Measurements from ENCODE around the gene ADORA2A.
A peak's percentile ranks its signal among the peaks of the same experiment; 100 is the strongest.
"Not testable (repeated sequence)": the region's sequence is repeated elsewhere in the genome, so short reads cannot be mapped to it uniquely, and the experiment has no call there.

The ADORA2A gene

GRCh38 chr22:24455751-24456426 is 28.5 kb downstream of the ADORA2A start:
- DNase-seq: no peak

GRCh38 chr22:24457894-24458420 is 30.6 kb downstream of the ADORA2A start:
- DNase-seq: no peak

GRCh38 chr22:24459911-24460310 is 32.5 kb downstream of the ADORA2A start:
- no peak for DNase-seq

- no peak for DNase-seq
Measured at GRCh38 chr22:24460418-24461089, 33.2 kb downstream of the ADORA2A start.

GRCh38 chr22:24463071-24463760 is 35.8 kb downstream of the ADORA2A start:
- DNase-seq: no peak

GRCh38 chr22:24465566-24465965 is 38.2 kb downstream of the ADORA2A start:
- no peak for DNase-seq

- DNase-seq: no peak
Measured at GRCh38 chr22:24465975-24466374, 38.6 kb downstream of the ADORA2A start.

GRCh38 chr22:24466716-24467328 is 39.4 kb downstream of the ADORA2A start:
- no peak for DNase-seq

GRCh38 chr22:24467340-24467739 is 39.9 kb downstream of the ADORA2A start:
- DNase-seq: no peak

GRCh38 chr22:24471570-24471969 is 44.2 kb downstream of the ADORA2A start:
- DNase-seq: no peak

- no peak for DNase-seq
Measured at GRCh38 chr22:24473284-24473683, 45.9 kb downstream of the ADORA2A start.

- DNase-seq: no peak
Measured at GRCh38 chr22:24474221-24474620, 46.8 kb downstream of the ADORA2A start.

GRCh38 chr22:24474649-24475255 is 47.4 kb downstream of the ADORA2A start:
- DNase-seq: no peak

- DNase-seq: no peak
Measured at GRCh38 chr22:24481641-24482040, 54.2 kb downstream of the ADORA2A start.

- peak; percentile 80 for DNase-seq
Measured at GRCh38 chr22:24482575-24482974, 55.2 kb downstream of the ADORA2A start.

- no peak for DNase-seq
Measured at GRCh38 chr22:24482998-24483397, 55.6 kb downstream of the ADORA2A start.

- DNase-seq: no peak
Measured at GRCh38 chr22:24483976-24484545, 56.7 kb downstream of the ADORA2A start.

- DNase-seq: no peak
Measured at GRCh38 chr22:24485170-24485569, 57.8 kb downstream of the ADORA2A start.

GRCh38 chr22:24485608-24486007 is 58.2 kb downstream of the ADORA2A start:
- DNase-seq: no peak

- DNase-seq: no peak
Measured at GRCh38 chr22:24486501-24486921, 59.1 kb downstream of the ADORA2A start.

- DNase-seq: no peak
Measured at GRCh38 chr22:24489011-24489410, 61.6 kb downstream of the ADORA2A start.

- not testable (repeated sequence) for DNase-seq
Measured at GRCh38 chr22:24489434-24489833, 62.0 kb downstream of the ADORA2A start.
